ENCODE measurements around the gene CACNA1C. TPM values are rescaled to one million over a fixed set of nuclear protein-coding genes. Genes with fewer than 3 reads are reported as not detected.

CACNA1C gene
- total RNA-seq, 4 donors from 2014 or later, result 44.1 to 104 (median 49.4) TPM

DNA sequence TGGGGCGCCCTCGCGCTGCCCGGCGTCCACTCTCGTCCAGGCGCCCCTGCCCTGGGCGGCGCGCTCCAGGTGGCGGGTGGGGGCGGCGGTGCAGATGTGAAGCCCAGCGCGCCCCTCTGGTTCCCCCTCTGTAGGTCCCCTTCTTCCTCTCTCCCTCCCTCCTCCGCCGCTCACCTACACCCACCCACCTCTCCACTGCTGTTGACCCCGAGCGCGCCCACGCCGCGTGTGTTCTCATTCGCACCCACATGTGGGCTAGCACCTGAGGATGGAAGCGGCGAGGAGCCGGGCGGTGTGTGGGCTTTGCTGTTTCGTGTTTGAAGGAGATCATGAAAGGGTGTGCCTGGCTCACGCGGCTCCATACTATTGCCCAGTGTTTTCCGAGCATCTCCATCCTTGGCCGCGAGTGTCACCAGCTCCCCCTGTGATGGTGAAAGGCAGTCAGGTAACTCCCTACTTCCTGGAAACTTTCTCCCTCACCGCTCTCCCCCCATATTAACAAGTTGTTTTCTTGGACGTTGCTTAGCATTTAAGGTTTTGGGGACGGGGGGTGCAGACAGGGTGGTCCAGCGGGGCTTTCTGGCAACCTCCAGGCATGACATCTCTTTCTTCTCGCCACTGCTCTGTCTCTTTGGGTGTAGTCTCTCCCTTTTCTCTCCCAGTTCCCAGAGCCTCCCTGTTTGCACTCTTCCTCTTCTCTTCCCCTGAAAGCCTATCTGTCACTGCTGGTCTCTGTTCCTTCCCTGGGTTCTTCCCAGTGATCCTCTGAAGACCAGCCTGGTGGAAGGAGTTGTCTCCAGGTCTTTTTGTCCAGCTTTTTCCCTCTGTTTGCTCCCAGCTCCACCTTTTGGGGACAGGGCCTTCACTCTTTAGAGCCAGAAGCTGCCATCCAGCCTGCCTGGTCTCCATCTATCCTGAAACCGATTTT lies 1.6 kb downstream of the CACNA1C start:
- H3K27me3 ChIP-seq, result peaks cover 0 to 13% (median 0%) of the 10 kb centered on the region in 4 donors
- peaks cover 43 to 63% (median 49%) of the 10 kb centered on the region in 4 donors for H3K4me1 ChIP-seq
- no peaks in the 10 kb centered on the region for H3K36me3 ChIP-seq
- WGBS, result 20% methylated on average over 16 of the region's 40 CpGs
- TF ChIP-seq POLR2AphosphoS5 (IDR thresholded peaks at IDR 0.05) (peak; percentile 48 to 50), POLR2A (IDR thresholded peaks at IDR 0.05; ENCODE audit: low read depth) (no peak), EP300 (IDR thresholded peaks at IDR 0.05) (peak; percentile 29)
- TF ChIP-seq, protein P1, sequence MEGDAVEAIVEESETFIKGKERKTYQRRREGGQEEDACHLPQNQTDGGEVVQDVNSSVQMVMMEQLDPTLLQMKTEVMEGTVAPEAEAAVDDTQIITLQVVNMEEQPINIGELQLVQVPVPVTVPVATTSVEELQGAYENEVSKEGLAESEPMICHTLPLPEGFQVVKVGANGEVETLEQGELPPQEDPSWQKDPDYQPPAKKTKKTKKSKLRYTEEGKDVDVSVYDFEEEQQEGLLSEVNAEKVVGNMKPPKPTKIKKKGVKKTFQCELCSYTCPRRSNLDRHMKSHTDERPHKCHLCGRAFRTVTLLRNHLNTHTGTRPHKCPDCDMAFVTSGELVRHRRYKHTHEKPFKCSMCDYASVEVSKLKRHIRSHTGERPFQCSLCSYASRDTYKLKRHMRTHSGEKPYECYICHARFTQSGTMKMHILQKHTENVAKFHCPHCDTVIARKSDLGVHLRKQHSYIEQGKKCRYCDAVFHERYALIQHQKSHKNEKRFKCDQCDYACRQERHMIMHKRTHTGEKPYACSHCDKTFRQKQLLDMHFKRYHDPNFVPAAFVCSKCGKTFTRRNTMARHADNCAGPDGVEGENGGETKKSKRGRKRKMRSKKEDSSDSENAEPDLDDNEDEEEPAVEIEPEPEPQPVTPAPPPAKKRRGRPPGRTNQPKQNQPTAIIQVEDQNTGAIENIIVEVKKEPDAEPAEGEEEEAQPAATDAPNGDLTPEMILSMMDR (IDR thresholded peaks at IDR 0.05), result no peak
- no peak for DNase-seq (ENCODE audit: extremely low spot score)
- H3K4me3 ChIP-seq, result peak overlapping the region; percentile 71 to 88 (median 78)
- H3K9me3 ChIP-seq, result no peaks in the 10 kb centered on the region
- intact Hi-C loops (cut with DNase I), result loop anchor here (5.0 kb wide), 4 partner anchors 108 to 528 kb away; no protein-coding TSS in a partner anchor
- H3K27ac ChIP-seq (replicated peaks in 1 of 4), result peak overlapping the region; percentile 92 to 96 (median 95)

DNA sequence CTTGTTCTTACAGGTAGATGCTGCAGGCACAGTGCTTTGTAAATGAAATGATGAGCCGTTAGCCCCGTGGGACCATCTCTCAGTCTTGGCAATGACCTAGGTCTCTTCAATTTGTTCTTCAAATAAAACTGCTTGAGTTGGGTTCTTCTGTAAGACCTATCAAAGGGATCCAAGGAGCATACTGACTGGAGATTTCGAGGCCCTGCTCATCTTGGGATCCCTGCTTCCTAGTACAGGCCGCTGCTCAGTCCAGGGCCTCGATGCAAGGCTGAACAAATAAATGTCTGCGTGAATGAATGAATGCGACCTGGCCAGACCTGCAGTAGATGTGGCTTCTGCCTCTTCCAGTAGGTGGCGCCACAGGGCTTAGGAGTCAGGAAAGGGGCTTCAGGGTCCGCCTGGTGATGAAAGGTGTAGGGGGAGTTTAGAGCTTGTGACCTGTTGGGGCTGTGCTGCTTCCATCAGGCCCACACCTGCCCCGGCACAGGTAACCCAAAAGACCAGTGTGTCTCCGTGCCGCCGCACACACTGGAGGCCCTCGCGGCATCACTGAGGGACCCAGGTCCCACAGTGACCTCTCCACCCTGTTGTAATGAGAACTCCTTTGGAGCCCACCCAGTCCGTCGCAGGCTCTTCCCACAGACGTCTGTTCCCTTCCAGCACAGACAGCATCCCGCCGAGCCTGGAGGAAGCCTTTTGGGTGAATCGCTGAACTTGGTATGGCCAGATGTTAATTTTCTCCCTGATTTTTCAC lies 4.4 kb downstream of the CACNA1C start:
- H3K27ac ChIP-seq (replicated peaks in 1 of 4), result peak overlapping the region; percentile 92 to 96 (median 95)

DNA sequence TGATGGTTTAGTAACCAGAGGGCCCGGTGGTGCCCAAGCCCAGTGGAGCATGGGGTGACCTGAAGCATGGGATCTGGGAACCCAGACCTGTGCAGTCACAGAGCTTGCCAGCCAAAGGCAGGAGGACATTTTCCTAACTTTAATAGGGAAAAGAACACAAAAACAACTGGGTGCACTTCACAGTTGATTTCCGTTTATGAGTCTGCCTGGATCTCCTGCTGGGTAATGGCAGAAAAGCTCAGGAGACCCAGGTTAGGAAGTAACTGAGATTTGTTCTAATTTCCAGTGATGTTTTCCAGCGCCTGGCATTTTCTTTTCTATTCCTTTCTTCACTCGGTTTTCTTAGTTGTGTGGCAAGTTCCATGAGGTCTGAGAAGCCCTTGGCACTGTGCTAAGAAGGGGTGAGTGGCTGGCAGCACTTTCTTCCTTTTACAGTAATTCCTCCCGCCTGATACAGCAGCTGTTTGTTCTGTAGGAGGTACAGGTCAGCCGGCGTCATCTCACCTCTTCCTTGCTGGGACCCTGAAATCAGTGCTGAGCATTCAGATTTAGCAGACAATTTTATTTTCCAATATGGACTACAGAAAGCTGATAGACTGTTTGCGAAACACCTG lies 5.1 kb downstream of the CACNA1C start:
- no peak for TF ChIP-seq EP300 (IDR thresholded peaks at IDR 0.05)
- TF ChIP-seq POLR2AphosphoS5 (IDR thresholded peaks at IDR 0.05), result peak in 1 of 2 donors; percentile 25
- H3K9me3 ChIP-seq, result no peaks in the 10 kb centered on the region
- peak overlapping the region; percentile 92 to 96 (median 95) for H3K27ac ChIP-seq (replicated peaks in 1 of 4)
- intact Hi-C loops (cut with DNase I), result loop anchor here (5.0 kb wide), 3 partner anchors 104 to 229 kb away; no protein-coding TSS in a partner anchor
- no peaks in the 10 kb centered on the region for H3K27me3 ChIP-seq
- WGBS, result 57% methylated on average over 8 of the region's 8 CpGs
- H3K36me3 ChIP-seq, result no peaks in the 10 kb centered on the region
- peak overlapping the region; percentile 31 to 77 (median 54) for H3K4me3 ChIP-seq
- peaks cover 43 to 84% (median 70%) of the 10 kb centered on the region in 4 donors for H3K4me1 ChIP-seq
- no peak for DNase-seq (ENCODE audit: extremely low spot score)

More for the DNA sequence above, 4.4 kb downstream of the CACNA1C start:
- intact Hi-C loops (cut with DNase I), result loop anchor here (5.0 kb wide), 3 partner anchors 105 to 230 kb away; no protein-coding TSS in a partner anchor
- Histone ChIP-seq H3K4me3 (peak overlapping the region; percentile 31 to 77 (median 54)), H3K27me3 (no peaks in the 10 kb centered on the region), H3K9me3 (no peaks in the 10 kb centered on the region), H3K36me3 (no peaks in the 10 kb centered on the region), H3K4me1 (peaks cover 43 to 78% (median 65%) of the 10 kb centered on the region in 4 donors)
- WGBS, result 42% methylated on average over 21 of the region's 21 CpGs
- TF ChIP-seq POLR2AphosphoS5 (IDR thresholded peaks at IDR 0.05), result peak in 1 of 2 donors; percentile 24
- no peak for TF ChIP-seq EP300 (IDR thresholded peaks at IDR 0.05)
- TF ChIP-seq, protein P1 (IDR thresholded peaks at IDR 0.05), result peak; percentile 84 to 86 (median 86)
- no peak for TF ChIP-seq POLR2A (IDR thresholded peaks at IDR 0.05; ENCODE audit: low read depth)
- DNase-seq (ENCODE audit: extremely low spot score), result no peak

- peak overlapping the region; percentile 92 to 96 (median 95) for H3K27ac ChIP-seq (replicated peaks in 1 of 4)
- no peak for DNase-seq (ENCODE audit: extremely low spot score)
- peaks cover 47 to 89% (median 78%) of the 10 kb centered on the region in 4 donors for H3K4me1 ChIP-seq
- no peak for TF ChIP-seq POLR2AphosphoS5 (IDR thresholded peaks at IDR 0.05)
- TF ChIP-seq, protein P1 (IDR thresholded peaks at IDR 0.05), result no peak
- no peak for TF ChIP-seq EP300 (IDR thresholded peaks at IDR 0.05)
- no peak for TF ChIP-seq POLR2A (IDR thresholded peaks at IDR 0.05; ENCODE audit: low read depth)
- no peaks in the 10 kb centered on the region for H3K27me3 ChIP-seq
- peak overlapping the region in 1 of 4 donors; percentile 3 for H3K4me3 ChIP-seq
- H3K36me3 ChIP-seq, result no peaks in the 10 kb centered on the region
- intact Hi-C loops (cut with DNase I), result loop anchor here (5.0 kb wide), 3 partner anchors 103 to 228 kb away; no protein-coding TSS in a partner anchor
- no peaks in the 10 kb centered on the region for H3K9me3 ChIP-seq
- 60% methylated on average over 6 of the region's 6 CpGs for WGBS
These were observed 6.0 kb downstream of the CACNA1C start for GRCh38 chr12:2058837-2059236.
